ENCODE measurements around the gene FAM219A.

The FAM219A gene

GRCh38 chr9:34380034-34380510, 78.3 kb downstream of the FAM219A start:
- TF ChIP-seq CTCF (conservative IDR thresholded peaks at IDR 0.05; ENCODE audit: low read depth), result no peak
- POLR2A ChIA-PET (ENCODE audit: low non-redundant PET), result no interaction called here
- CTCF ChIA-PET, result interaction anchor here (0.6 to 6.2 kb wide), 2 partner anchors 47 to 64 kb away, joined by 3 to 54 read pairs; no protein-coding TSS in a partner anchor
- DNase-seq (ENCODE audit: low spot score), result no peak
- peak overlapping the region; percentile 46 for H3K27ac ChIP-seq

- TF ChIP-seq CTCF (conservative IDR thresholded peaks at IDR 0.05; ENCODE audit: low read depth), result peak; percentile 100
- ChIA-PET CTCF (interaction anchor here (0.6 to 6.2 kb wide), 12 partner anchors 11 to 262 kb away, joined by 3 to 54 read pairs (median 4); no protein-coding TSS in a partner anchor), POLR2A (ENCODE audit: low non-redundant PET) (no interaction called here)
- peak; percentile 91 for DNase-seq (ENCODE audit: low spot score)
- peak overlapping the region; percentile 46 for H3K27ac ChIP-seq
Measured at GRCh38 chr9:34379334-34380033, 78.9 kb downstream of the FAM219A start.

GRCh38 chr9:34378376-34379060, 79.9 kb downstream of the FAM219A start:
- no peak for DNase-seq (ENCODE audit: low spot score)
- peak overlapping the region; percentile 7; the same call in 1 of the 2 replicates for H3K27ac ChIP-seq
- POLR2A ChIA-PET (ENCODE audit: low non-redundant PET), result interaction anchor here (0.5 kb wide), 1 partner anchor 51 kb away, joined by 3 read pairs; no protein-coding TSS in a partner anchor
- no peak for TF ChIP-seq CTCF (conservative IDR thresholded peaks at IDR 0.05; ENCODE audit: low read depth)
- CTCF ChIA-PET, result interaction anchor here (0.6 to 6.2 kb wide), 12 partner anchors 10 to 599 kb away, joined by 3 to 54 read pairs (median 4); no protein-coding TSS in a partner anchor

GRCh38 chr9:34377404-34377746, 81.0 kb downstream of the FAM219A start:
- H3K27ac ChIP-seq, result peak overlapping the region; percentile 77
- ChIA-PET CTCF (interaction anchor here (0.7 to 6.2 kb wide), 3 partner anchors 45 to 703 kb away, joined by 4 to 54 read pairs (median 4); no protein-coding TSS in a partner anchor), POLR2A (ENCODE audit: low non-redundant PET) (interaction anchor here (1.9 kb wide), 1 partner anchor 47 kb away, joined by 4 read pairs; no protein-coding TSS in a partner anchor)
- no peak for TF ChIP-seq CTCF (conservative IDR thresholded peaks at IDR 0.05; ENCODE audit: low read depth)
- DNase-seq (ENCODE audit: low spot score), result peak; percentile 30

GRCh38 chr9:34376596-34377403, 81.6 kb downstream of the FAM219A start, which contains the start of gene MYORG:
TSS of gene MYORG (minus strand) at chr9:34376898. CDS start at chr9:34372943, 3,955 bp downstream.
- peak; percentile 100 for DNase-seq (ENCODE audit: low spot score)
- POLR2A ChIA-PET (ENCODE audit: low non-redundant PET), result interaction anchor here (0.6 to 1.9 kb wide), 3 partner anchors 43 to 1199 kb away, joined by 3 to 6 read pairs (median 4); no protein-coding TSS in a partner anchor
- CTCF ChIA-PET, result interaction anchor here (0.5 to 6.2 kb wide), 8 partner anchors 13 to 1385 kb away, joined by 3 to 54 read pairs (median 4); no protein-coding TSS in a partner anchor
- TF ChIP-seq CTCF (conservative IDR thresholded peaks at IDR 0.05; ENCODE audit: low read depth), result no peak
- peak within 1 kb of the TSS; percentile 77 for H3K27ac ChIP-seq
